ENCODE results near the gene MTMR3. TPM values are rescaled to one million over a fixed set of nuclear protein-coding genes. Genes with fewer than 3 reads are reported as not detected.

Gene MTMR3
- total and polyA plus RNA-seq, 4 donors, result 6.0 to 38.8 (median 17.1) TPM

- no peak for DNase-seq (ENCODE audit: low spot score)
- H3K27me3 ChIP-seq (ENCODE audit: control insufficient read depth in 4 of 4, insufficient read depth in 4 of 4, low read length in 3 of 4), result no peaks in the 10 kb centered on the region
- no peak overlapping the region for H3K4me3 ChIP-seq (ENCODE audit: low read depth in 1 of 3, low read length in 3 of 3)
- H3K9me3 ChIP-seq (ENCODE audit: control insufficient read depth in 4 of 4, low read length in 3 of 4), result no peaks in the 10 kb centered on the region
- 95% methylated on average over 7 of the region's 7 CpGs for WGBS
- peaks cover 0 to 3% (median 0%) of the 10 kb centered on the region in 4 donors for H3K4me1 ChIP-seq (ENCODE audit: control insufficient read depth in 4 of 4, insufficient read depth in 4 of 4, low read length in 3 of 4)
- no peak overlapping the region for H3K9ac ChIP-seq (ENCODE audit: low read depth in 1 of 2, low read length in 2 of 2)
- H3K27ac ChIP-seq (ENCODE audit: low read depth in 1 of 2, low read length in 2 of 2), result no peak overlapping the region
- no peaks in the 10 kb centered on the region for H3K36me3 ChIP-seq (ENCODE audit: control insufficient read depth in 4 of 4, insufficient read depth in 3 of 4, low read depth in 1 of 4, low read length in 3 of 4)
- TF ChIP-seq RXRA (IDR thresholded peaks at IDR 0.05) (no peak), MAX (IDR thresholded peaks at IDR 0.05) (no peak), FOXA2 (IDR thresholded peaks at IDR 0.05) (no peak), EGR1 (IDR thresholded peaks at IDR 0.05; ENCODE audit: low read depth in 2 of 2) (no peak), HNF4A (conservative IDR thresholded peaks at IDR 0.05) (no peak), NR2F2 (IDR thresholded peaks at IDR 0.05) (no peak), YY1 (IDR thresholded peaks at IDR 0.05) (no peak), TAF1 (conservative IDR thresholded peaks at IDR 0.05) (no peak), HNF4G (IDR thresholded peaks at IDR 0.05) (no peak)
- TF ChIP-seq, protein P1, sequence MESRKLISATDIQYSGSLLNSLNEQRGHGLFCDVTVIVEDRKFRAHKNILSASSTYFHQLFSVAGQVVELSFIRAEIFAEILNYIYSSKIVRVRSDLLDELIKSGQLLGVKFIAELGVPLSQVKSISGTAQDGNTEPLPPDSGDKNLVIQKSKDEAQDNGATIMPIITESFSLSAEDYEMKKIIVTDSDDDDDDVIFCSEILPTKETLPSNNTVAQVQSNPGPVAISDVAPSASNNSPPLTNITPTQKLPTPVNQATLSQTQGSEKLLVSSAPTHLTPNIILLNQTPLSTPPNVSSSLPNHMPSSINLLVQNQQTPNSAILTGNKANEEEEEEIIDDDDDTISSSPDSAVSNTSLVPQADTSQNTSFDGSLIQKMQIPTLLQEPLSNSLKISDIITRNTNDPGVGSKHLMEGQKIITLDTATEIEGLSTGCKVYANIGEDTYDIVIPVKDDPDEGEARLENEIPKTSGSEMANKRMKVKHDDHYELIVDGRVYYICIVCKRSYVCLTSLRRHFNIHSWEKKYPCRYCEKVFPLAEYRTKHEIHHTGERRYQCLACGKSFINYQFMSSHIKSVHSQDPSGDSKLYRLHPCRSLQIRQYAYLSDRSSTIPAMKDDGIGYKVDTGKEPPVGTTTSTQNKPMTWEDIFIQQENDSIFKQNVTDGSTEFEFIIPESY (IDR thresholded peaks at IDR 0.05), result no peak
- TF ChIP-seq, protein P2, sequence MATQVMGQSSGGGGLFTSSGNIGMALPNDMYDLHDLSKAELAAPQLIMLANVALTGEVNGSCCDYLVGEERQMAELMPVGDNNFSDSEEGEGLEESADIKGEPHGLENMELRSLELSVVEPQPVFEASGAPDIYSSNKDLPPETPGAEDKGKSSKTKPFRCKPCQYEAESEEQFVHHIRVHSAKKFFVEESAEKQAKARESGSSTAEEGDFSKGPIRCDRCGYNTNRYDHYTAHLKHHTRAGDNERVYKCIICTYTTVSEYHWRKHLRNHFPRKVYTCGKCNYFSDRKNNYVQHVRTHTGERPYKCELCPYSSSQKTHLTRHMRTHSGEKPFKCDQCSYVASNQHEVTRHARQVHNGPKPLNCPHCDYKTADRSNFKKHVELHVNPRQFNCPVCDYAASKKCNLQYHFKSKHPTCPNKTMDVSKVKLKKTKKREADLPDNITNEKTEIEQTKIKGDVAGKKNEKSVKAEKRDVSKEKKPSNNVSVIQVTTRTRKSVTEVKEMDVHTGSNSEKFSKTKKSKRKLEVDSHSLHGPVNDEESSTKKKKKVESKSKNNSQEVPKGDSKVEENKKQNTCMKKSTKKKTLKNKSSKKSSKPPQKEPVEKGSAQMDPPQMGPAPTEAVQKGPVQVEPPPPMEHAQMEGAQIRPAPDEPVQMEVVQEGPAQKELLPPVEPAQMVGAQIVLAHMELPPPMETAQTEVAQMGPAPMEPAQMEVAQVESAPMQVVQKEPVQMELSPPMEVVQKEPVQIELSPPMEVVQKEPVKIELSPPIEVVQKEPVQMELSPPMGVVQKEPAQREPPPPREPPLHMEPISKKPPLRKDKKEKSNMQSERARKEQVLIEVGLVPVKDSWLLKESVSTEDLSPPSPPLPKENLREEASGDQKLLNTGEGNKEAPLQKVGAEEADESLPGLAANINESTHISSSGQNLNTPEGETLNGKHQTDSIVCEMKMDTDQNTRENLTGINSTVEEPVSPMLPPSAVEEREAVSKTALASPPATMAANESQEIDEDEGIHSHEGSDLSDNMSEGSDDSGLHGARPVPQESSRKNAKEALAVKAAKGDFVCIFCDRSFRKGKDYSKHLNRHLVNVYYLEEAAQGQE (IDR thresholded peaks at IDR 0.05), result no peak
Observed at GRCh38 chr22:29937940-29938693, 55.1 kb downstream of the MTMR3 start.

DNA sequence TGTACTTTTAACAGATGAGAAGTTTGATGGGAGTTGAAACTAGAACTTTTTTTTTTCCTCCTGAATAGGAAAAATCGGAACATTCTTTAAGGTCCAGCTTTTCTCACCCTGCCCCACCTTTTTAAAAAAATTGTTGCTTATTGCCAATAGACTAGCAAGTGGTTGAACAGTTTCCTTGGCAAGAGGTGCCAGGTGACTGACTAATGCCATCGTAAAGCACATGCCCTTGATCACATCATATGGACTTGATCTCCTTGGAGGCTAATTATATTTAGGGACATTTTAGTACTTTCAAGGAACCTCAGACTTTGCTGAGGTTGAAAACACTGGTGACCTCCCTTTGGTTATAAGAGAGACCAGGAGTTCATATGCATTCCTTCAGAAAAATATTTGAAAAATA lies 57.6 kb downstream of the MTMR3 start:
- WGBS, result 92% methylated on average over 2 of the region's 2 CpGs
- no peaks in the 10 kb centered on the region for H3K9me3 ChIP-seq (ENCODE audit: control insufficient read depth in 4 of 4, low read length in 3 of 4)
- DNase-seq (ENCODE audit: low spot score), result no peak
- H3K27me3 ChIP-seq (ENCODE audit: control insufficient read depth in 4 of 4, insufficient read depth in 4 of 4, low read length in 3 of 4), result no peaks in the 10 kb centered on the region
- TF ChIP-seq, protein P1 (IDR thresholded peaks at IDR 0.05), result no peak
- TF ChIP-seq JUND (IDR thresholded peaks at IDR 0.05) (no peak), TAF1 (conservative IDR thresholded peaks at IDR 0.05) (no peak), NR2F2 (IDR thresholded peaks at IDR 0.05) (no peak), GABPA (IDR thresholded peaks at IDR 0.05 in 1 of 2, conservative IDR thresholded peaks at IDR 0.05 in 1 of 2) (no peak), RAD21 (IDR thresholded peaks at IDR 0.05) (no peak), HNF4G (IDR thresholded peaks at IDR 0.05) (no peak), CTCF (IDR thresholded peaks at IDR 0.05; ENCODE audit: low read depth, low read length, missing input control) (no peak), RXRA (IDR thresholded peaks at IDR 0.05) (no peak)
- TF ChIP-seq, protein P3, sequence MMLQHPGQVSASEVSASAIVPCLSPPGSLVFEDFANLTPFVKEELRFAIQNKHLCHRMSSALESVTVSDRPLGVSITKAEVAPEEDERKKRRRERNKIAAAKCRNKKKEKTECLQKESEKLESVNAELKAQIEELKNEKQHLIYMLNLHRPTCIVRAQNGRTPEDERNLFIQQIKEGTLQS (IDR thresholded peaks at IDR 0.05), result no peak
- H3K27ac ChIP-seq (ENCODE audit: low read depth in 1 of 2, low read length in 2 of 2), result no peak overlapping the region
- H3K4me3 ChIP-seq (ENCODE audit: low read depth in 1 of 3, low read length in 3 of 3), result no peak overlapping the region
- no peaks in the 10 kb centered on the region for H3K36me3 ChIP-seq (ENCODE audit: control insufficient read depth in 4 of 4, insufficient read depth in 3 of 4, low read depth in 1 of 4, low read length in 3 of 4)
- no peak overlapping the region for H3K9ac ChIP-seq (ENCODE audit: low read depth in 1 of 2, low read length in 2 of 2)
- peaks cover 0 to 5% (median 2%) of the 10 kb centered on the region in 4 donors for H3K4me1 ChIP-seq (ENCODE audit: control insufficient read depth in 4 of 4, insufficient read depth in 4 of 4, low read length in 3 of 4)
